ENCODE data around the gene ZNF70.

- no peak for TF ChIP-seq TCF7L2 (IDR thresholded peaks at IDR 0.05; ENCODE audit: low read depth, low read length)
- no peak for TF ChIP-seq CTCF (IDR thresholded peaks at IDR 0.05)
- TF ChIP-seq POLR2AphosphoS5 (IDR thresholded peaks at IDR 0.05; ENCODE audit: low read depth, low read length): no peak
Measured at GRCh38 chr22:23754220-23754919, 3.5 kb upstream of the ZNF70 start, which contains the start of gene VPREB3.
